ENCODE data around the gene NUBP2.
A peak's percentile ranks its signal among the peaks of the same experiment; 100 is the strongest.

NUBP2 gene

GRCh38 chr16:1812732-1813163 is 30.0 kb downstream of the NUBP2 start:
- peak in 2 of 4 experiments; percentile 24 to 55 for DNase-seq

GRCh38 chr16:1815461-1815860 is 32.7 kb downstream of the NUBP2 start:
- no peak for DNase-seq

GRCh38 chr16:1816396-1817275 is 33.9 kb downstream of the NUBP2 start:
- DNase-seq: no peak

- DNase-seq: no peak
Measured at GRCh38 chr16:1817276-1817589, 34.5 kb downstream of the NUBP2 start.

- DNase-seq: no peak
Measured at GRCh38 chr16:1817716-1818115, 35.0 kb downstream of the NUBP2 start.

- DNase-seq: no peak
Measured at GRCh38 chr16:1818204-1818872, 35.6 kb downstream of the NUBP2 start.

- no peak for DNase-seq
Measured at GRCh38 chr16:1818873-1819525, 36.2 kb downstream of the NUBP2 start.

- DNase-seq: no peak
Measured at GRCh38 chr16:1819611-1820010, 36.9 kb downstream of the NUBP2 start.

- DNase-seq: no peak
Measured at GRCh38 chr16:1820096-1820945, 37.6 kb downstream of the NUBP2 start.

GRCh38 chr16:1820946-1821290 is 38.2 kb downstream of the NUBP2 start:
- DNase-seq: no peak

- DNase-seq: no peak
Measured at GRCh38 chr16:1821861-1822611, 39.3 kb downstream of the NUBP2 start.

GRCh38 chr16:1822801-1823200 is 40.0 kb downstream of the NUBP2 start:
- DNase-seq: no peak

GRCh38 chr16:1823821-1824220 is 41.1 kb downstream of the NUBP2 start:
- DNase-seq: no peak

- DNase-seq: no peak
Measured at GRCh38 chr16:1825381-1825863, 42.7 kb downstream of the NUBP2 start.

GRCh38 chr16:1825864-1826690 is 43.3 kb downstream of the NUBP2 start:
- peak in 3 of 4 experiments; percentile 52 to 74 (median 65) for DNase-seq

- peak; percentile 75 to 81 (median 77) for DNase-seq
Measured at GRCh38 chr16:1826691-1827573, 44.2 kb downstream of the NUBP2 start, which contains the start of the genes FAHD1 and HAGH. FAHD1 (plus strand) TSS chr16:1827206; CDS start chr16:1827239, 33 bp downstream. HAGH (minus strand) TSS chr16:1826825; CDS start chr16:1826787, 38 bp downstream.

GRCh38 chr16:1828645-1829410 is 46.1 kb downstream of the NUBP2 start:
- DNase-seq: no peak

- DNase-seq: no peak
Measured at GRCh38 chr16:1830213-1830612, 47.5 kb downstream of the NUBP2 start.
